ENCODE data around the gene GREB1.
A peak's percentile ranks its signal among the peaks of the same experiment; 100 is the strongest.

The GREB1 gene

DNA sequence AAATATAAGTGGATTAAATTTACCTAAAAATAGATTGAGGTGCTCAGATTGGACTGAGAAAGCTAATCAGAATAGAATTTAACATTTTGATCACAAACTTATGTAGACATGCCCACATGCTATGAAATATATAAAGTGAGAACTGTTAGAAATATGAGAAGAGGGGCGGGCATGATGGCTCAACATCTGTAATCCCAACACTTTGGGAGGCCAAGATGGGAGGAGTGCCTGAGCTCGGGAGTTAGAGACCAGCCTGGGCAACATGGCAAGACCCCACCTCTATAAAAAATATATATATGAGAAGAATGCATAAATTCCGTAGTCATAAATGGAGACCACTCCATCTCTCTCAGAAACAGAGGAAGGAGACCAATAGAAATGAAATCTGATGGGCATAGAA lies 110.4 kb downstream of the GREB1 start:
- TF ChIP-seq, protein P1, sequence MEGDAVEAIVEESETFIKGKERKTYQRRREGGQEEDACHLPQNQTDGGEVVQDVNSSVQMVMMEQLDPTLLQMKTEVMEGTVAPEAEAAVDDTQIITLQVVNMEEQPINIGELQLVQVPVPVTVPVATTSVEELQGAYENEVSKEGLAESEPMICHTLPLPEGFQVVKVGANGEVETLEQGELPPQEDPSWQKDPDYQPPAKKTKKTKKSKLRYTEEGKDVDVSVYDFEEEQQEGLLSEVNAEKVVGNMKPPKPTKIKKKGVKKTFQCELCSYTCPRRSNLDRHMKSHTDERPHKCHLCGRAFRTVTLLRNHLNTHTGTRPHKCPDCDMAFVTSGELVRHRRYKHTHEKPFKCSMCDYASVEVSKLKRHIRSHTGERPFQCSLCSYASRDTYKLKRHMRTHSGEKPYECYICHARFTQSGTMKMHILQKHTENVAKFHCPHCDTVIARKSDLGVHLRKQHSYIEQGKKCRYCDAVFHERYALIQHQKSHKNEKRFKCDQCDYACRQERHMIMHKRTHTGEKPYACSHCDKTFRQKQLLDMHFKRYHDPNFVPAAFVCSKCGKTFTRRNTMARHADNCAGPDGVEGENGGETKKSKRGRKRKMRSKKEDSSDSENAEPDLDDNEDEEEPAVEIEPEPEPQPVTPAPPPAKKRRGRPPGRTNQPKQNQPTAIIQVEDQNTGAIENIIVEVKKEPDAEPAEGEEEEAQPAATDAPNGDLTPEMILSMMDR (IDR thresholded peaks at IDR 0.05; ENCODE audit: low read depth, low read length) = no peak
- no peak overlapping the region for H3K4me3 ChIP-seq (ENCODE audit: low read depth, low read length)

DNA sequence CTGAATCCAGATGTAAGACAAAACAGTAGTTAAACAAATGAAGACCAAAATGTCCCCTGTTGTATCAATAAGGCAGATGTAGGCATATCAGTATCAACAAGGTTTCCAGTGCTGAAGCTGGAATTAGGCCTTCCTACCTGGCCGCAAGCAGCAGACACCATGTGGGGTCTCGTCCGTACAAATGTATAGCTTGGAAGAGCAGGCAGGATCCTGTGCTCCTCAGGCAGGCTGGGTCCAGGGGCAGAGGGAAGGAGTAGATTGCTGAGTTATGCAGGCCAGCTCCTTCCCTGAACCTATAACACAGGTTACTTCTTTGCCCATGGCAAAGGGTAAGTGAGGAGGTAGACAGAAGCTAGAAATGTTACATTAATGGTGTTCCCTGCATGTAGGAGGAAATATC lies 112.7 kb downstream of the GREB1 start:
- TF ChIP-seq, protein P1 (IDR thresholded peaks at IDR 0.05; ENCODE audit: low read depth, low read length) = no peak
- H3K4me3 ChIP-seq (ENCODE audit: low read depth, low read length) = no peak overlapping the region

GRCh38 chr2:11647834-11648600 lies 114.2 kb downstream of the GREB1 start:
- TF ChIP-seq, protein P1 (IDR thresholded peaks at IDR 0.05; ENCODE audit: low read depth, low read length) = 0 out of 2 replicates have a peak, but pooled peaks have one; percentile 12
- no peak overlapping the region for H3K4me3 ChIP-seq (ENCODE audit: low read depth, low read length)

GRCh38 chr2:11649093-11649492 lies 115.2 kb downstream of the GREB1 start:
- TF ChIP-seq, protein P1 (IDR thresholded peaks at IDR 0.05; ENCODE audit: low read depth, low read length) = no peak
- H3K4me3 ChIP-seq (ENCODE audit: low read depth, low read length) = no peak overlapping the region

GRCh38 chr2:11651856-11652548 lies 118.2 kb downstream of the GREB1 start:
- TF ChIP-seq, protein P1 (IDR thresholded peaks at IDR 0.05; ENCODE audit: low read depth, low read length) = no peak
- H3K4me3 ChIP-seq (ENCODE audit: low read depth, low read length) = no peak overlapping the region

DNA sequence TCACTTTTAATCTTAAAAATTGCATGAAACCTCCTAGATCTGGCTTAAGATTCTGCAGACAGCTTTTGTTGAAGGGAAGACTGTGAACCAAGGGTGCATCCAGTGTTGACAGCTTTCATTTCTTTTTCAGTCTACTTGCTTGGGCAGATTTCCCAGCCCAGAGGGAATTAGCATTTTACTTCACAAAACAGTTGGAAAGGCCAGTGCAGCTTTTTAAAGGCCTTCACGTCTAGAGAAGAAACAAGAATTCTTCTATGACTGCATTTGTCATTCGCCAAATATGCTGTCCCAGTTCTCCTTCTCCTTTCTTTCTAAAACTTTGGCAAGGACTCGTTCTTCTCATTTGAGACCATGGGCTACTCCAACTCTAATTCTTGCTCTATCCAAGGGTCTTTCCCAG lies 118.7 kb downstream of the GREB1 start:
- H3K4me3 ChIP-seq (ENCODE audit: low read depth, low read length) = no peak overlapping the region
- TF ChIP-seq, protein P1 (IDR thresholded peaks at IDR 0.05; ENCODE audit: low read depth, low read length) = no peak

DNA sequence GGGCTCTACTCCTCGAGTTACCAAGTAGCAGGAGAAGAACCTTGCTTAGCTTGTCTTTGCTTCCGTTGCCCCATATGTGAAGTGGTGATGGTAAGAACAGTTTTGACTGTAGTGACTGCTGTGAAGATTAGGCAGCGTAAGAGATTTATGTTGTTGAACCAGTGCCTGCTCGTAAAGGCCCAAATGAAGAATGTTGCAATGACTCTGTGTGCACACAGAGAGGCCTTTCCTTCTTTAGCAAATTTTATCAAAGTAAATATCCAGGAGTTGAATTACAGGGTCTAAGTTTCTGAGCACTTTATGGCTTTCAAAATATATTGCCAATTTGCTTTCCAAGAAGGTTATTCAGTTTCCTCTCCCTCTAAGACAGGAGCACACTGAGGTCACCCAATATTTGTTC lies 121.7 kb downstream of the GREB1 start:
- TF ChIP-seq, protein P1 (IDR thresholded peaks at IDR 0.05; ENCODE audit: low read depth, low read length) = no peak
- H3K4me3 ChIP-seq (ENCODE audit: low read depth, low read length) = no peak overlapping the region

Measured in WI38 (cell line).